GM21360 (cell line): ENCODE data around the gene STX1A.

Experiments
- ATAC-seq: cut with Tn5 transposase; IDR thresholded peaks from one replicate; pipeline ENCODE4 v1.9.1; 2021; ENCODE audit warnings: mild to moderate bottlenecking, moderate library complexity; ENCODE audit not compliant: unreplicated experiment

Gene STX1A

GRCh38 chr7:73718905-73719805, at the start of gene STX1A:
TSS of gene STX1A (minus strand) at chr7:73719669. CDS start at chr7:73719631, 38 bp downstream.
- peak; percentile 50 for ATAC-seq

GRCh38 chr7:73768641-73769480, 49.4 kb upstream of the STX1A start:
- ATAC-seq = no peak

GRCh38 chr7:73766556-73767229, 47.2 kb upstream of the STX1A start:
- ATAC-seq = no peak

GRCh38 chr7:73762659-73762999, 43.2 kb upstream of the STX1A start:
- ATAC-seq = no peak

GRCh38 chr7:73761854-73762658, 42.6 kb upstream of the STX1A start:
- no peak for ATAC-seq

- no peak for ATAC-seq
These were observed 39.2 kb upstream of the STX1A start for GRCh38 chr7:73758581-73759138.

- no peak for ATAC-seq
These were observed 30.7 kb upstream of the STX1A start for GRCh38 chr7:73749931-73750776.

GRCh38 chr7:73746378-73746777, 26.9 kb upstream of the STX1A start:
- ATAC-seq = no peak

- no peak for ATAC-seq
These were observed 23.5 kb upstream of the STX1A start for GRCh38 chr7:73742753-73743641.

- no peak for ATAC-seq
These were observed 22.9 kb upstream of the STX1A start for GRCh38 chr7:73742338-73742752.

- no peak for ATAC-seq
These were observed 22.1 kb upstream of the STX1A start for GRCh38 chr7:73741600-73741999.

GRCh38 chr7:73740771-73741170, 21.3 kb upstream of the STX1A start:
- ATAC-seq = no peak

- ATAC-seq = no peak
These were observed 20.7 kb upstream of the STX1A start for GRCh38 chr7:73740212-73740611.

- no peak for ATAC-seq
These were observed 19.9 kb upstream of the STX1A start for GRCh38 chr7:73739387-73739767.

- ATAC-seq = peak; percentile 81
These were observed 19.3 kb upstream of the STX1A start, which contains the start of gene ABHD11 for GRCh38 chr7:73738612-73739386. TSS of gene ABHD11 (minus strand) at chr7:73738802. CDS start at chr7:73738770, 32 bp downstream.

- ATAC-seq = peak; percentile 14
These were observed 18.7 kb upstream of the STX1A start for GRCh38 chr7:73738220-73738611.

GRCh38 chr7:73737491-73738219, 18.2 kb upstream of the STX1A start:
- ATAC-seq = no peak
